K562 (cell line): ENCODE measurements around the gene FYB1. TPM values are rescaled to one million over a fixed set of nuclear protein-coding genes. Genes with fewer than 3 reads are reported as not detected.

Experiments used
- ASH1L ChIP-seq: fragments of 450-650 bp; IDR thresholded peaks from 2 replicates; pipeline ENCODE4 v1.6.1; 2018; ENCODE audit warnings: borderline replicate concordance, mild to moderate bottlenecking, low read depth; ENCODE audit not compliant: partially characterized antibody
- CBX5 ChIP-seq: IDR thresholded peaks from 2 replicates; pipeline ENCODE4 v1.6.1; 2014; ENCODE audit warnings: low read depth, borderline replicate concordance
- CHAMP1 ChIP-seq: fragments of 450-650 bp; IDR thresholded peaks from 2 replicates; pipeline ENCODE4 v1.6.1; 2016; ENCODE audit warnings: mild to moderate bottlenecking
- TBL1XR1 ChIP-seq, 2 experiments: IDR thresholded peaks; 2 replicates each; pipeline ENCODE4 v1.6.1; 2012; ENCODE audit warnings: improper control_type of control experiment in 2 of 2, low read length in 2 of 2, mild to moderate bottlenecking in 1 of 2
- ZNF184 ChIP-seq: sonication (generic); formaldehyde crosslinking; IDR thresholded peaks from 2 replicates; pipeline ENCODE4 v1.5.0; 2020; ENCODE audit warnings: missing genetic modification reagents
- polyA plus RNA-seq, 8 experiments: library from polyadenylated mRNA; depleted of rRNA in 4 of 8; stranded (reverse) in 5 of 8; unstranded in 3 of 8; fragments of >200 nt; fragmentation: Nextera tagmentation in 2 of 8; fragmentation: Illumina TruSeq in 1 of 8; extraction: Ambion mirVana in 2 of 8; extraction: Trizol in 1 of 8; gene quantifications; 2 replicates each; pipeline versions ENCODE4 v1.2.1 to v1.2.3, GENCODE V29; 2011 to 2014; ENCODE audit warnings: inconsistent platforms in 1 of 8, missing spikeins in 1 of 8
- total RNA-seq, 7 experiments: library from RNA; depleted of rRNA in 6 of 7; stranded (reverse); fragments of >200 nt in 6 of 7; fragmentation: Illumina TruSeq in 2 of 7; extraction: Trizol in 2 of 7; gene quantifications; 2 replicates each; pipeline versions ENCODE4 v1.2.1 to v1.2.3, GENCODE V29; 2011 to 2021; ENCODE audit warnings: low replicate concordance in 1 of 7
- TF ChIP-seq, protein P1 (sequence below): IDR thresholded peaks from 2 replicates; pipeline ENCODE4 v1.6.1; 2011; ENCODE audit warnings: borderline replicate concordance, low read depth, mild to moderate bottlenecking, moderate library complexity, low read length; ENCODE audit not compliant: insufficient read depth, poor library complexity, severe bottlenecking
- TF ChIP-seq, protein P2 (sequence below): sonication (generic); formaldehyde crosslinking; IDR thresholded peaks from 2 replicates; pipeline ENCODE4 v1.8.0; 2023; ENCODE audit warnings: mild to moderate bottlenecking, missing genetic modification reagents
- TF ChIP-seq, protein P3 (sequence below), 2 experiments: fragments of 450-650 bp; IDR thresholded peaks; 2 replicates each; pipeline ENCODE4 v1.6.1; 2016; ENCODE audit warnings: mild to moderate bottlenecking in 2 of 2, borderline replicate concordance in 1 of 2, low read depth in 1 of 2, moderate library complexity in 1 of 2

Gene FYB1
- total and polyA plus RNA-seq, 9 of the 15 experiments (the other 6 are each of a cell fraction or from before 2014, with no cell fraction given), result 4.7 to 31.5 (median 9.7) TPM

- TF ChIP-seq TBL1XR1 (IDR thresholded peaks at IDR 0.05; ENCODE audit: low read length in 2 of 2) (no peak), ASH1L (no peak), ZNF184 (CRISPR knock-in tag) (no peak), CBX5 (no peak), CHAMP1 (peak; percentile 83)
- TF ChIP-seq, protein P1, sequence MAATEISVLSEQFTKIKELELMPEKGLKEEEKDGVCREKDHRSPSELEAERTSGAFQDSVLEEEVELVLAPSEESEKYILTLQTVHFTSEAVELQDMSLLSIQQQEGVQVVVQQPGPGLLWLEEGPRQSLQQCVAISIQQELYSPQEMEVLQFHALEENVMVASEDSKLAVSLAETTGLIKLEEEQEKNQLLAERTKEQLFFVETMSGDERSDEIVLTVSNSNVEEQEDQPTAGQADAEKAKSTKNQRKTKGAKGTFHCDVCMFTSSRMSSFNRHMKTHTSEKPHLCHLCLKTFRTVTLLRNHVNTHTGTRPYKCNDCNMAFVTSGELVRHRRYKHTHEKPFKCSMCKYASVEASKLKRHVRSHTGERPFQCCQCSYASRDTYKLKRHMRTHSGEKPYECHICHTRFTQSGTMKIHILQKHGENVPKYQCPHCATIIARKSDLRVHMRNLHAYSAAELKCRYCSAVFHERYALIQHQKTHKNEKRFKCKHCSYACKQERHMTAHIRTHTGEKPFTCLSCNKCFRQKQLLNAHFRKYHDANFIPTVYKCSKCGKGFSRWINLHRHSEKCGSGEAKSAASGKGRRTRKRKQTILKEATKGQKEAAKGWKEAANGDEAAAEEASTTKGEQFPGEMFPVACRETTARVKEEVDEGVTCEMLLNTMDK, result no peak
- TF ChIP-seq, protein P2, sequence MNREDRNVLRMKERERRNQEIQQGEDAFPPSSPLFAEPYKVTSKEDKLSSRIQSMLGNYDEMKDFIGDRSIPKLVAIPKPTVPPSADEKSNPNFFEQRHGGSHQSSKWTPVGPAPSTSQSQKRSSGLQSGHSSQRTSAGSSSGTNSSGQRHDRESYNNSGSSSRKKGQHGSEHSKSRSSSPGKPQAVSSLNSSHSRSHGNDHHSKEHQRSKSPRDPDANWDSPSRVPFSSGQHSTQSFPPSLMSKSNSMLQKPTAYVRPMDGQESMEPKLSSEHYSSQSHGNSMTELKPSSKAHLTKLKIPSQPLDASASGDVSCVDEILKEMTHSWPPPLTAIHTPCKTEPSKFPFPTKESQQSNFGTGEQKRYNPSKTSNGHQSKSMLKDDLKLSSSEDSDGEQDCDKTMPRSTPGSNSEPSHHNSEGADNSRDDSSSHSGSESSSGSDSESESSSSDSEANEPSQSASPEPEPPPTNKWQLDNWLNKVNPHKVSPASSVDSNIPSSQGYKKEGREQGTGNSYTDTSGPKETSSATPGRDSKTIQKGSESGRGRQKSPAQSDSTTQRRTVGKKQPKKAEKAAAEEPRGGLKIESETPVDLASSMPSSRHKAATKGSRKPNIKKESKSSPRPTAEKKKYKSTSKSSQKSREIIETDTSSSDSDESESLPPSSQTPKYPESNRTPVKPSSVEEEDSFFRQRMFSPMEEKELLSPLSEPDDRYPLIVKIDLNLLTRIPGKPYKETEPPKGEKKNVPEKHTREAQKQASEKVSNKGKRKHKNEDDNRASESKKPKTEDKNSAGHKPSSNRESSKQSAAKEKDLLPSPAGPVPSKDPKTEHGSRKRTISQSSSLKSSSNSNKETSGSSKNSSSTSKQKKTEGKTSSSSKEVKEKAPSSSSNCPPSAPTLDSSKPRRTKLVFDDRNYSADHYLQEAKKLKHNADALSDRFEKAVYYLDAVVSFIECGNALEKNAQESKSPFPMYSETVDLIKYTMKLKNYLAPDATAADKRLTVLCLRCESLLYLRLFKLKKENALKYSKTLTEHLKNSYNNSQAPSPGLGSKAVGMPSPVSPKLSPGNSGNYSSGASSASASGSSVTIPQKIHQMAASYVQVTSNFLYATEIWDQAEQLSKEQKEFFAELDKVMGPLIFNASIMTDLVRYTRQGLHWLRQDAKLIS (CRISPR knock-in tag), result no peak
- TF ChIP-seq, protein P3, sequence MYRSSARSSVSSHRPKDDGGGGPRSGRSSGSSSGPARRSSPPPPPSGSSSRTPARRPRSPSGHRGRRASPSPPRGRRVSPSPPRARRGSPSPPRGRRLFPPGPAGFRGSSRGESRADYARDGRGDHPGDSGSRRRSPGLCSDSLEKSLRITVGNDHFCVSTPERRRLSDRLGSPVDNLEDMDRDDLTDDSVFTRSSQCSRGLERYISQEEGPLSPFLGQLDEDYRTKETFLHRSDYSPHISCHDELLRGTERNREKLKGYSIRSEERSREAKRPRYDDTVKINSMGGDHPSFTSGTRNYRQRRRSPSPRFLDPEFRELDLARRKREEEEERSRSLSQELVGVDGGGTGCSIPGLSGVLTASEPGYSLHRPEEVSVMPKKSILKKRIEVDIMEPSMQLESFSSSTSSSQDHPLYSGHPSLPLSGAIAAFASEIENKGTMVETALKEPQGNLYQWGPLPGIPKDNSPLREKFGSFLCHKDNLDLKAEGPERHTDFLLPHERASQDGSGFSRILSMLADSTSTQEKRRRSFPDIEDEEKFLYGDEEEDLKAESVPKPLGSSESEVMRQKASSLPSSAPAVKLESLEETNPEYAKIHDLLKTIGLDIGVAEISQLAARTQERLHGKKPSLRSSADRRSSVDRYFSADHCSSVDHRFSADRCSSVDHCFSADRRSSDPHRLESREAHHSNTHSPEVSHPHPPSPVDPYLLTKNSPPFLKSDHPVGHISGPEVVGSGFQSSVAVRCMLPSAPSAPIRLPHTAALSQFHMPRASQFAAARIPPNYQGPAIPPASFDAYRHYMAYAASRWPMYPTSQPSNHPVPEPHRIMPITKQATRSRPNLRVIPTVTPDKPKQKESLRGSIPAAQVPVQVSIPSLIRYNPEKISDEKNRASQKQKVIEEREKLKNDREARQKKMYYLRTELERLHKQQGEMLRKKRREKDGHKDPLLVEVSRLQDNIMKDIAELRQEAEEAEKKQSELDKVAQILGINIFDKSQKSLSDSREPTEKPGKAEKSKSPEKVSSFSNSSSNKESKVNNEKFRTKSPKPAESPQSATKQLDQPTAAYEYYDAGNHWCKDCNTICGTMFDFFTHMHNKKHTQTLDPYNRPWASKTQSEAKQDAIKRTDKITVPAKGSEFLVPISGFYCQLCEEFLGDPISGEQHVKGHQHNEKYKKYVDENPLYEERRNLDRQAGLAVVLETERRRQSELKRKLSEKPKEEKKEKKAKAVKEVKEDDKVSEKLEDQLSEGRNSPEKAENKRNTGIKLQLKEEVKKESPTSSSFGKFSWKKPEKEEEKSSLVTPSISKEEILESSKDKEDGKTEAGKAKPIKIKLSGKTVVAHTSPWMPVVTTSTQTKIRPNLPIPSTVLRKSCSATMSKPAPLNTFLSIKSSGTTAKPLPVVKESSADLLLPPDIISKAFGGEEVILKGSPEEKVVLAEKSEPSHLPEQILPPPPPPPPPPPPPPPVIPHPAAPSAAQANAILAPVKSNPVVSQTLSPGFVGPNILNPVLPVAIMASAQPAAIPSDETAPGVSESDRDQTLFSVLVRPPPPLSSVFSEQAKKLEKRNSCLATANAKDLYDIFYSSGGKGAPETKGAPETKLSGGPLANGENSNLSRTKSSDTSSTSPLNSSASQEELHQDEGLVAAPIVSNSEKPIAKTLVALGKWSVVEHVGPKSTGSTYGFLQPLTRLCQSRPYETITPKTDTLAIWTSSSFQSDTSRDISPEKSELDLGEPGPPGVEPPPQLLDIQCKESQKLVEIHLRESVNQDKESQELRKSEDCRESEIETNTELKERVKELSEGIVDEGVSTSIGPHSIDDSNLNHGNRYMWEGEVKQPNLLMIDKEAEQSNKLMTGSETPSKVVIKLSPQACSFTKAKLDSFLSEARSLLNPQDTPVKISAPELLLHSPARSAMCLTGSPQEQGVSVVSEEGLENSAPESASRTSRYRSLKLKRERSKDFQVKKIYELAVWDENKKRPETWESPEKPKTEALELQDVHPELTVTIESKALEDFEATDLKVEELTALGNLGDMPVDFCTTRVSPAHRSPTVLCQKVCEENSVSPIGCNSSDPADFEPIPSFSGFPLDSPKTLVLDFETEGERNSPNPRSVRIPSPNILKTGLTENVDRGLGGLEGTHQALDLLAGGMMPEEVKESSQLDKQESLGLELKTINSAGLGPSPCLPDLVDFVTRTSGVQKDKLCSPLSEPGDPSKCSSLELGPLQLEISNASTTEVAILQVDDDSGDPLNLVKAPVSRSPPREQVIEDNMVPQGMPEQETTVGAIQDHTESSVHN (IDR thresholded peaks at IDR 0.05; ENCODE audit: borderline replicate concordance in 1 of 2, low read depth in 1 of 2), result no peak
Observed at GRCh38 chr5:39164529-39165402, 54.6 kb downstream of the FYB1 start (continued).
